ENCODE measurements around the gene EXOC3L4. TPM values are rescaled to one million over a fixed set of nuclear protein-coding genes. Genes with fewer than 3 reads are reported as not detected.

The EXOC3L4 gene
- total RNA-seq, 1 donor from 2014 or later = not detected

DNA sequence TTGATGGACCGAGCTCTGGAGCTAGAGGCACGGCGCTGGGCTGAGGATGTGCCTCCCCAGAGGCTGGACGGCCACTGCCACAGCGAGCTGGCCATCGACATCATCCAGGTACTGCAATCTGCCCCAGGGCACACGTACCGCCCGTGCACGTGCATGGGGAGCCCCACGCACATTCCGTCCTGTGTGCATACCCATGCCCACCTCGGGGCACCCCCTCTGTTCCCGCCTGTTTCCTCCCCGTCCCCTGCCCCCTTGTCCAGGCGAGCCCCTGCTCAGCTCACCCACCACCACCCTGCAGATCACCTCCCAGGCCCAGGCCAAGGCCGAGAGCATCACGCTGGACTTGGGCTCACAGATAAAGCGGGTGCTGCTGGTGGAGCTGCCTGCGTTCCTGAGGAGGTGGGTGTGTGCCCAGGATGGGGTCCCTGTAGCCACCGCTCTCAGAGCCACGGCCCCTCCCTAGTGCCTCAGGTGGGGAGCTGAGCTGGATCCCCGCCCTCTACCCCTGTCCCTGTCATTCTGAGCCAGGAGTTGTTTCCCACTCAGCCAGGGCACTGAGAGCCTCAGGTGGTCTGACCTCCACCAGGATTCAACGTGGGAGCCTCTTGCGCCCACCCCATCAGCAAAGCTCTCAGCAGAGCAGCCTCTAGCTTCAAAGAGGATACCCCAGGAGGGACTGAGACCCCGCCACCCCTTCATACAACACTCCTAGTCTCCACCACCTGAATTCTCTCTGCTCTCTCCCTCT, 35.7 kb downstream of the EXOC3L4 start:
- H3K27ac Mint-ChIP-seq = no peak overlapping the region
- CTCF ChIA-PET = interaction anchor here (1.4 kb wide), 1 partner anchor 26 kb away, joined by 5 read pairs; no protein-coding TSS in a partner anchor
- no peaks in the 10 kb centered on the region for H3K4me1 Mint-ChIP-seq
- no peaks in the 10 kb centered on the region for H3K36me3 Mint-ChIP-seq (ENCODE audit: low read depth)
- intact Hi-C loops (cut with micrococcal nuclease) = no loop called here
- no peak for ATAC-seq (ENCODE audit: low read depth)
- TF ChIP-seq, protein P1, sequence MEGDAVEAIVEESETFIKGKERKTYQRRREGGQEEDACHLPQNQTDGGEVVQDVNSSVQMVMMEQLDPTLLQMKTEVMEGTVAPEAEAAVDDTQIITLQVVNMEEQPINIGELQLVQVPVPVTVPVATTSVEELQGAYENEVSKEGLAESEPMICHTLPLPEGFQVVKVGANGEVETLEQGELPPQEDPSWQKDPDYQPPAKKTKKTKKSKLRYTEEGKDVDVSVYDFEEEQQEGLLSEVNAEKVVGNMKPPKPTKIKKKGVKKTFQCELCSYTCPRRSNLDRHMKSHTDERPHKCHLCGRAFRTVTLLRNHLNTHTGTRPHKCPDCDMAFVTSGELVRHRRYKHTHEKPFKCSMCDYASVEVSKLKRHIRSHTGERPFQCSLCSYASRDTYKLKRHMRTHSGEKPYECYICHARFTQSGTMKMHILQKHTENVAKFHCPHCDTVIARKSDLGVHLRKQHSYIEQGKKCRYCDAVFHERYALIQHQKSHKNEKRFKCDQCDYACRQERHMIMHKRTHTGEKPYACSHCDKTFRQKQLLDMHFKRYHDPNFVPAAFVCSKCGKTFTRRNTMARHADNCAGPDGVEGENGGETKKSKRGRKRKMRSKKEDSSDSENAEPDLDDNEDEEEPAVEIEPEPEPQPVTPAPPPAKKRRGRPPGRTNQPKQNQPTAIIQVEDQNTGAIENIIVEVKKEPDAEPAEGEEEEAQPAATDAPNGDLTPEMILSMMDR (IDR thresholded peaks at IDR 0.05) = no peak
- POLR2A ChIA-PET = no interaction called here
- no peak overlapping the region for H3K4me3 Mint-ChIP-seq
- H3K27me3 Mint-ChIP-seq = peaks cover 5% of the 10 kb centered on the region
- DNase-seq = no peak
- no peaks in the 10 kb centered on the region for H3K9me3 Mint-ChIP-seq

DNA sequence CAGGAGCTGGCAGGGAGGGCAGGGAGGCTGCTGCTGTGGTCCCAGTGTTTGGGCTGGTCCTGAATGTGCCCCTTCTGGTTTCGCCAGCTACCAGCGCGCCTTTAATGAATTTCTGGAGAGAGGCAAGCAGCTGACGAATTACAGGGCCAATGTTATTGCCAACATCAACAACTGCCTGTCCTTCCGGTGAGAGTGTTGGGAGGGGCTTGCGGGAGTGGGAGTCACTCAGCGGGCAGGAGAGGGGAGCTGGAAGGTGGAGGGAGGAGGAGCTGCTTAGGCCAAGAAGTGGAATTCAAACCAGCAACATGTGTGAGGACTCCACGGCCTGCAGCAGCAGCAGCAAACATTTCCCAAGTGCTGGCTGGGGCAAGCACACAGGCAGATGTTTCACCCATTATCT, 36.4 kb downstream of the EXOC3L4 start:
- intact Hi-C loops (cut with micrococcal nuclease) = no loop called here
- H3K27ac Mint-ChIP-seq = no peak overlapping the region
- ATAC-seq (ENCODE audit: low read depth) (no peak), DNase-seq (no peak)
- no peaks in the 10 kb centered on the region for H3K9me3 Mint-ChIP-seq
- H3K4me3 Mint-ChIP-seq = no peak overlapping the region
- TF ChIP-seq, protein P1 (IDR thresholded peaks at IDR 0.05) = no peak
- POLR2A ChIA-PET = no interaction called here
- CTCF ChIA-PET = interaction anchor here (1.4 kb wide), 1 partner anchor 26 kb away, joined by 5 read pairs; no protein-coding TSS in a partner anchor
- H3K4me1 Mint-ChIP-seq = no peaks in the 10 kb centered on the region
- H3K36me3 Mint-ChIP-seq (ENCODE audit: low read depth) = no peaks in the 10 kb centered on the region
- H3K27me3 Mint-ChIP-seq = peaks cover 3% of the 10 kb centered on the region

DNA sequence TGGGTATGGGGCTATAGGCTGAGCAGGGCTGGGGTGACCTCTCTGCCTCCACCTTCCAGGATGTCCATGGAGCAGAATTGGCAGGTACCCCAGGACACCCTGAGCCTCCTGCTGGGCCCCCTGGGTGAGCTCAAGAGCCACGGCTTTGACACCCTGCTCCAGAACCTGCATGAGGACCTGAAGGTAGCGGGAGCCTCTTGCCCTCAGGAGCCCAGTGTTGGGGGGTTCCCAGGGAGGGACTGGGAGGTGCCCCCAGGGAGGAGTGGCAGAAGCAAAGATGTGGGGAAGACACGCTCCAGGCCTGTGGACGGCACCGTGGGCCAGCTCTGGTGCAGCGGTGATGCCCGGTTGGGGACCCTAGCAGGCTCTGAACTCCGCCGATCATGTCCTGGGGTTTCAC, 37.1 kb downstream of the EXOC3L4 start:
- intact Hi-C loops (cut with micrococcal nuclease) = no loop called here
- DNase-seq (no peak), ATAC-seq (ENCODE audit: low read depth) (no peak)
- TF ChIP-seq, protein P1 (IDR thresholded peaks at IDR 0.05) = no peak
- Mint-ChIP-seq H3K27ac (no peak overlapping the region), H3K9me3 (no peaks in the 10 kb centered on the region), H3K4me3 (no peak overlapping the region), H3K36me3 (ENCODE audit: low read depth) (no peaks in the 10 kb centered on the region), H3K27me3 (peaks cover 3% of the 10 kb centered on the region), H3K4me1 (no peaks in the 10 kb centered on the region)
- POLR2A ChIA-PET = no interaction called here
- CTCF ChIA-PET = no interaction called here

DNA sequence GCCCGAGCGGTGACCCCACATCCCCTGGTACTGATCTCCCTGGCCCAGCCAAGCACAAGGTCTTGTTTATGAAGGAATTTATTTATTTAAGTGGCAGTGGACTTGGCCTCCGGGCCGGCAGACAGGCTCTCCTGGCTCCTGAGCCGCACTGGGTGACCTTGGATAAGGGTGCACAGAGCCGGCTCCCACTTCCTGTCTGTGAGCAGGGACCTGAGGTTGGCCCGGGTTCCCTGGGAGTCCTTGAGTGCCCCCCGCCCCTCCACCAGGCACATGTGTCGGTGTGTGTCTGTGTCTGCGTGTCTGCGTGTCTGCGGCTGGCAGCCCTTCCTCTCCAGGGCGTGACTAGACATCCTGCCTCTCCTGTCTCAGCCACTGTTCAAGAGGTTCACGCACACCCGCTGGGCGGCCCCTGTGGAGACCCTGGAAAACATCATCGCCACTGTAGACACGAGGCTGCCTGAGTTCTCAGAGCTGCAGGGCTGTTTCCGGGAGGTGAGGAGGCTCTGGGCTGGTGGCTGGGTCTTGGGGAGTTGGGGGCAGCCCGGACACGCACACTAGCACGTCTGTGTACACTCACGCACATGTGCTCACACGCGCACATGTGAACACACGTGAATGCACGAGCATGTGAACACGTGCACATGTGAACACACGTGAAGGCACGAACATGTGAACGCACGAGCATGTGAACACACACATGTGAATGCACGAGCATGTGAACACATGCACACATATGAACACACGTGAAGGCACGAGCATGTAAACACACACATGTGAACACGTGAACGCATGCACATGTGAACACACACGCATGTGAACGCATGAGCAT, 38.1 kb downstream of the EXOC3L4 start:
- DNase-seq (no peak), ATAC-seq (ENCODE audit: low read depth) (no peak)
- Mint-ChIP-seq H3K36me3 (ENCODE audit: low read depth) (no peaks in the 10 kb centered on the region), H3K27ac (no peak overlapping the region), H3K4me1 (no peaks in the 10 kb centered on the region), H3K4me3 (no peak overlapping the region), H3K27me3 (peaks cover 3% of the 10 kb centered on the region), H3K9me3 (no peaks in the 10 kb centered on the region)
- POLR2A ChIA-PET = no interaction called here
- CTCF ChIA-PET = no interaction called here
- intact Hi-C loops (cut with micrococcal nuclease) = no loop called here
- TF ChIP-seq, protein P1 (IDR thresholded peaks at IDR 0.05) = no peak
